ENCODE results near the gene CLK3.
A peak's percentile ranks its signal among the peaks of the same experiment; 100 is the strongest.

Gene CLK3

DNA sequence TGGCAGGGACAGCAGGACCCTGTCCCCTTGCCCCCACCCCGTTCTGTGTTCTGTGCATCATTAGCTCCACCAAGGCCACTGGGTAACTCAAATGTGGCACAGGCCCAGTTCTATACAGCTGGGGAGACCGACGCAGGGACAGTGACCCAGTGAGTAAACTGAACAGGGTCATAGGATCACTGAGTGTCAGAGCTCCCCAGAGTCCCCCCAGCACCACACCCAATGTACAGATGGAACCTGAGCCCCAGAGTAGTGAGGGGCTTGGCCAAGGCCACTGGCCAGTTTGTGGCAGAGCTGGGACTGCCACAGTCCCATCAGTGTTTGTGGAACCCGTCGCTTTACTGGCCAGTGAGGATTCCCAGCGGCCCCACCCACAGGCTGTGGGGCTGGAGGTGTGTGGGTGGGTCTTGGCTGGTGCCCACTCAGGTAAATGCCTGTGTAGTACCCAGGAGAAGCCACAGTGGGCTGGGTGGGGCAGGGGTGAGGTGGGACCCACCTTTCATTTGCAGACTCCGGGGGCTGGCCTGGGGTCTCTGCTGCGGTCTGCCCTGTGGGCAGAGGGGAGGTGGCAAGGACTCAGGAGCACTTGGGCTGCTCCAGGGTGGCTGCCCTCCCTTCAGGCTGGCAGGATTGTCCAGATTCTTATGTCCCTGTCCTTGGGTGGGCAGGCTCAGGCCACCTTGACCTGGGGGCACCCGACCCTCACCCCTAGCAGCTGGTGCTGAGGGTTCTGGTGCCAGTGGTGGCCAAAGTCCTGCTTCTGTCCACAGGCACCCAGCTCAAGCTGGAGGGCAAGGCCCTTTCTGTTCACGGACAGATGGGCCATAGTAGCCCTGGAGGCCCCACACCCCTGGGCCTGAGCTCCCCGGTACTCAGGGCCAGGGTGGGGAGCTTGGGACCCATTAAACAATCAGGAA is 11.6 kb upstream of the CLK3 start:
- DNase-seq, result no peak

DNA sequence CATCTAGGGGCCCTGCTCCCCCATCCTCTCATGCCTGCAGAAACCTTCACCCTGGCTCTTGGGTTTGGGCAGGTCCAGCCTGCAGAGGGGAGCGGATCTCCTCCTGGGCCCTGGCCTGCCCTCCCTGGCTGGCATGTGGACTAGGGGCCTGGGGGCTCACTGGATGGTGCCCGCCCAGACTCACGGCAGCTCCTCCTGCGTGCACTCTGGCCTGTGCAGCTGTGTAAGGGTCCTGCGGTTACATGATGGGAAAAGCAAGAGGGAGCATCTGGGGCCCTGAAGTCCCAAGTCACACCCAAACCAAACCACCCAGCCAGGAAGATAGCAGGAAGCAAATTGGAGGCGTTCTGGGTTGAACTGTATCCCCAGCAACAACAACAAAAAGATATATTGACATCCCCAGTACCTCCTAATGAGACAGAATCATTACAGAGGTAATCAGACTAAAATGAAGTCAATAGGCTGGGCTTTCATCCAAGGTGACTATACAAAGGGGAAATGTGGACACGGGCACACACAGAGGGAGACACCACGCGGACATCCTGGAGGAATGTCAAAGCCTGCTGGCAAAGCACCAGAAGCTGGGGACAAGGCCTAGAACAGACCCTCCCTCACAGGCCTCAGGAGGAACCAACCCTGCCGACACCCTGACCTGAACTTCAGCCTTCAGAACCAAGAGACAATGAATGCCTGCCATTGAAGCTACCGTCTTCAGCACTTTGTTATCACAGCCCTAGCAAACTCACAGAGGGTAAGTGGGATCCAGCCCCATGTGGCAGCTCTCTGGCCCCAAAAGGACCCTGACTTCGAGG is 10.4 kb upstream of the CLK3 start:
- no peak for DNase-seq

DNA sequence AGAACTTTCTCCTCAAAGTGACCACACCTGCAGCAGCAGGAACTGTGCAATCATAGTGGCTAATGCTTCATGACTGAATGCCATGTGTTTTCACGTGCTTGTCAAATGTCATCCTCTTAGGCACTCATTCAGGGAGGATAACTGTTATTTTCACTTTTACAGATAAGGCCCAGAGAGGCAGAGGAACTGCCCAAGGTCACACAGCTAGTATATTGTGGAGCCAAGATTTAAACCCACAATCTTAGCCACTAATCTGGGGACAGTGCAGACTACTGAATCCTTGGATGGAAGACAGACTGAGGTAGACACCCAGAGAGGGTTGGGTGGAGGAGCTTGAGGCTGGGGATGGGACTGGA is 9.9 kb upstream of the CLK3 start:
- no peak for DNase-seq

GRCh38 chr15:74608786-74609185 is 6.8 kb upstream of the CLK3 start:
- no peak for DNase-seq

DNA sequence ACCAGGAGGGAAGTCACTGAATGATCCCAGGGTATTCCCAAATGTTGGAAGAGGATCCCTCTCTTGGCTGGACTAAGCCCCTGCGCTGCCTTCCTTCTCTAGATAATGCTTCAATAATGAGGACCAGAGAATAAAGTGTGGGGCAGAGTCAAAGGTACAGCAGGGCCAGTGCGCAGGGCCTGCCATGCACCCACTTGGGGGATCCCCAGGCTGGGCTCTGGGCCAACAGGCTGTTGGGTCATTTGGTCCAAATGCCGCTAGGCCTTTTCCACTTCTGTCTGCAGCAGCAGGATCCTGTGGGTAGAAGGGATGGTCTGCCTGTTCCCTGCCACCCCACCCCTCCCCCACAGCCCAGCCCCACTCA is 5.7 kb upstream of the CLK3 start:
- no peak for DNase-seq

- no peak for DNase-seq
Measured at GRCh38 chr15:74610302-74610951, 5.2 kb upstream of the CLK3 start.

- no peak for DNase-seq
Measured at GRCh38 chr15:74611341-74611740, 4.3 kb upstream of the CLK3 start.

GRCh38 chr15:74611834-74612233 is 3.8 kb upstream of the CLK3 start:
- no peak for DNase-seq

DNA sequence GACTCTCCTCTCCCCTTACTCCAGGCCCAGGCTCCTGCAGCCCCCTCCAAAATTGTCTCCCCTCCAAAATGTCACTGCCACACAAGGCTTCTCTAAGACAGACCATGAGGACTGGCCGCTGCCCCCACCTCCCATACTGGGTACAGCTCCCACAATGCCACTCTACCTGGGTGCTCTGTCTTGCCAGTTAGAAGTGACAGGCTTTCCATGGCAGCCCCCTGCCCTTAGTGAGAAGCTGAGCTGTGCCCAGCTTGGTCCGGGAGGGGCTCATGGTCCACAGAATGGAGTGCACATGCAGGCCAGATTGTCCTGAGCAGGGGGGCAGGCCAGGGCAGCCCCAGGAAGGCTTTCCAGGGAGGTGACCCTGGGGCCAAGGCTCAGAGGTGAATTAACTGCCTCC is 3.0 kb upstream of the CLK3 start:
- DNase-seq, result no peak

DNA sequence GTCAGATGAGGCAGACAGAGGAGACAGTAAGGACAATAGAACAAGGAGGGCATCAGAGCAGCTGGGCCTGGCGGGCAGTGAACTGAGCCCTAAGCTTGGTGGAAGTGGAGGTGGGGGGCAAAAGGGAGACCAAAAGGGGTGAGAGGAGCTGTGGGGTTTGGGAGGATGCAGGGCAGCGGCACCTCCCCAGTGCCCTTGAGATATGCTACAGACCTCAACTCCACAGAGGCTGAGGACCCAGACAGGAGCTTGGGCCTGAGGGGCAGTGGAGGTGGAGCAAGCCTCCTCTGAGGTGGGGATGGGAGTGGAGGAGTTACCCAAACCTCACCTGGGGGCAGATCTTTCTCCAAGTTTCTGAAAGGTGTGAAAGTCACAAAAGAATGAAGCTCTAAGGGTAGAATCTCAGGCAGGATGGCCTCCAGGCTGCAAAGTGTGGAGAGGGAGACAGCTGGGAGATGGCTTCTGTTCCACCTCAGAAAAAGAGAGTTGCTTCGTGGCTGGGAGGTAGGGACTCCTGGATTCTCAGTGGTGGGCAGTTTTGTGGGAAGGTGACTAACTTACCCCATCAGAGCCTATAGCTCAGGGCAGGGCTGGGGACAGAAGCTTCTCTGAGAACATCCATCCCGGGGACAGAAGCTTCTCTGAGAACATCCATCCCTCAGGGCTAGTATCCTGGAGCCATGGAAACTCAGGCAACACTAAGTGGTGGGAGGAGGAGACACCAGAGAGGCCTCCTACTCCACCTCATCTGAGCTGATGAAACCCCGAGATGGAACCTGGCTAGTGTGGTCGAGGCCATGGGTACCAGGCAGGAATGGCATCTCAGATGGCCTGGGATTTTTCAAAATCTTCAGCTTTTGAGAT is 2.3 kb upstream of the CLK3 start:
- no peak for DNase-seq

DNA sequence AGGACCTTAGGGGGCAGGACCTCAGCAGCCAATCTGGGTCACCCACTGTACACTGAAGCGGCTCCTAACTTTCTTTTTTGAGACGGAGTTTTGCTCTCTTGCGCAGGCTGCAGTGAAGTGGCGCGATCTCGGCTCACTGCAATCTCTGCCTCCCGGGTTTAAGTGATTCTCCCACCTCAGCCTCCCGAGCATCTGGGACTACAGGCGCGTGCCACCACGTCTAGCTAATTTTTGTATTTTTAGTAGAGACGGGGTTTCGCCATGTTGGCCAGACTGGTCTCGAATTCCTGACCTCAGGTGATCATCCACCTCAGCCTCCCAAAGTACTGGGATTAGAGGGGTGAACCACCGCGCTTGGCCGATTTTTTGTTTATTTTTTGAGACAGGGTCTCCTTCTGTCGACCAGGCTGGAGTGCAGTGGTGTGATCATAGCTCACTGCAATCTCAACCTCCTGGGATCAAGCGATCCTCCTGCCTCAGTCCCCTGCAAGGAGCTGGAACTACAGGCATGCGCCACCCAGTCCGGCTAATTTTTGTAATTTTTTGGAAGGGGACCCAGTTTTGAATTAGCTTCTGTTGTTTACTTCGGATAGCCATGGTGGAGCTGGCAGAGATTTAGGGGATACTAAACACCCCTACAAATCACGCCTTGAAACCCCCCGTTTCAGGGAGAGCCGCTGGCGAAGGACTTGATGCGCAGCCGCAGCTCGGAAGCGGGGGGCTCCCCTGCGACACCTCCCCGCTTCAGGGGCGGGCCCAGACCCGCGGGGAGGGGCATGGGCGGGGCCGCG is 1.5 kb upstream of the CLK3 start:
- DNase-seq, result no peak

GRCh38 chr15:74614744-74615507 is 710 bp upstream of the CLK3 start:
- peak; percentile 92 for DNase-seq

DNA sequence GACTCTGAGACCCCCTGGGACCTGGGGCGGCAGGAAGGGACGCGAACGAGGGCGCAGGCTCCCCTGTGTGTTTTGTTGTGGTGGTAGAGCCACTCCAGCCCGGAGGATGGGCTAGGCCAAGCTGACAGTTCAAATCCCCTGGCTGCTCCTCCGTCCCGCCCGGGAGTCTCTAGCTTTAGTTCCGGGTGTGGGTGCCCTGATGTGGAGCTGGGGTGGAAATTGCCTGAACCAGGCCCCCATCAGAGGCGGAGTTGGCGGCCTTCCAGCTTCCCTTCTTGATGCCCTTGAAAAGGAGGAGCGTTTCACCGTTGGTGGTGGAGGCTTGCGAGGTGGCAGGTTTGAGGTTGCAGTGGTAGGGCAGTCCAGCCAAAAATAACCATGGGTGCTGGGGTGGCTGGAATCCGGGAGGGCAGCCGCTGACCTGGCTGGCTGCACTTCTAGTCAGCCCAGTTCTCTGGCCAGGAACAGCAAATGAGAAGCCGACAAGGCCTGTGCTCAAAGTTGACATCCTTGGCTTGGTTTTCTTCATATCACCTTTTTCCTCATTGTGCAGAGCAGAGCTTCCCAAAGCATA is 817 bp downstream of the CLK3 start:
- peak; percentile 77 for DNase-seq

GRCh38 chr15:74616996-74617395 is 1.4 kb downstream of the CLK3 start:
- DNase-seq, result no peak

DNA sequence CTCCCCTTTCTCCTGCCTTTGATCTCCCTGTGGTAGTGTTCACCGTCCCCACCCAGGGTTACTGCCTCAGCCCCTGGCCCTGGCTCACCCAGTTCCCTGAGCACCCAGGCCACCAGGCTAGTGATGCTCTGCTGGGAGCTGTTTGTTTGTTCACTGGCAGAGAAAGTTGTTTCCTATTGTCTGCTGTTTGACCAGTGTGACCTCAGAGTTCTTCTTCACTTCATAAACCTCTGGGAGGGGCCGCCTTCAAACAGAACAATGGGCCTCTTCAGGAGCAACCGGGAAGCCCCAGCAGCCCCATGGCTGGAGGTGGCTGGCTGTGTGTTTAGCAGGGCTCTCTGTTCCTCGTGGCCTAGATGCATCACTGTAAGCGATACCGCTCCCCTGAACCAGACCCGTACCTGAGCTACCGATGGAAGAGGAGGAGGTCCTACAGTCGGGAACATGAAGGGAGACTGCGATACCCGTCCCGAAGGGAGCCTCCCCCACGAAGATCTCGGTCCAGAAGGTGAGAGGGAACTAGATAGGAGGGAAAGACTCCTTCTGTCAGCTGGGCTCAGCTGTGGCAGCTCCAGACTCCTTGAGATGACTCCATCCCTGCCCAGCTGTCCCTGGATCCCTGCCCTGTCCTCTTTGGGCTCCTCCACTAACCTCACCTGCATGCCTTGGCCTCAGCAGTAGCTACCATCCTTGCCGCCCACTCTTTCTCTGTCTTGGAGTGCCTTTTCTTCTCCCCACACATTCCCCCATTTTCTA is 3.4 kb downstream of the CLK3 start:
- no peak for DNase-seq

DNA sequence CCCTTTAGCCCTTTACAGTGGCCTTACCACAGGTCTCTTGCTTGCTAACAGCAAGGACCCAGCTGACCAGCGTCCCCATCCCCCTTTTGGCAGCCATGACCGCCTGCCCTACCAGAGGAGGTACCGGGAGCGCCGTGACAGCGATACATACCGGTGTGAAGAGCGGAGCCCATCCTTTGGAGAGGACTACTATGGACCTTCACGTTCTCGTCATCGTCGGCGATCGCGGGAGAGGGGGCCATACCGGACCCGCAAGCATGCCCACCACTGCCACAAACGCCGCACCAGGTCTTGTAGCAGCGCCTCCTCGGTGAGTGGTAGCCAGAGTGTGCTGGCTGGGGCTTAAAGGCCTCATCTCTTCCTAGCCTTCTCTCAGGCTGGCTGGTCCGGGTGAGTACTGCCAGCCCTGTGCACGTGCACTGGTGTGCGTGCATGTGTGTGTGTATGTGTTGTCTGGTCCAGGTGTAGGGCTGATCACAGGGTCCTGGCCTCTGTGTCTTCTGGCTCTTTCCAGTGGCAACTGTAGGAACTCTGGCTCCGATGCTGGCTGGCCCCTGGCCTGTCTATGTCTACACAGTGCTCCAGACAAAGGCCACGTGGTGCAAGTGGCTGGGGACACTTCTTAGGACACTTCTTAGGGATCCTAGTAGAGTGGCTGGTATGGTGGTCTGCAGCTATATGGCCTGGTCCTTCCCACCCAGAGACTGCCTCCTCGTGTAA is 4.4 kb downstream of the CLK3 start:
- no peak for DNase-seq

DNA sequence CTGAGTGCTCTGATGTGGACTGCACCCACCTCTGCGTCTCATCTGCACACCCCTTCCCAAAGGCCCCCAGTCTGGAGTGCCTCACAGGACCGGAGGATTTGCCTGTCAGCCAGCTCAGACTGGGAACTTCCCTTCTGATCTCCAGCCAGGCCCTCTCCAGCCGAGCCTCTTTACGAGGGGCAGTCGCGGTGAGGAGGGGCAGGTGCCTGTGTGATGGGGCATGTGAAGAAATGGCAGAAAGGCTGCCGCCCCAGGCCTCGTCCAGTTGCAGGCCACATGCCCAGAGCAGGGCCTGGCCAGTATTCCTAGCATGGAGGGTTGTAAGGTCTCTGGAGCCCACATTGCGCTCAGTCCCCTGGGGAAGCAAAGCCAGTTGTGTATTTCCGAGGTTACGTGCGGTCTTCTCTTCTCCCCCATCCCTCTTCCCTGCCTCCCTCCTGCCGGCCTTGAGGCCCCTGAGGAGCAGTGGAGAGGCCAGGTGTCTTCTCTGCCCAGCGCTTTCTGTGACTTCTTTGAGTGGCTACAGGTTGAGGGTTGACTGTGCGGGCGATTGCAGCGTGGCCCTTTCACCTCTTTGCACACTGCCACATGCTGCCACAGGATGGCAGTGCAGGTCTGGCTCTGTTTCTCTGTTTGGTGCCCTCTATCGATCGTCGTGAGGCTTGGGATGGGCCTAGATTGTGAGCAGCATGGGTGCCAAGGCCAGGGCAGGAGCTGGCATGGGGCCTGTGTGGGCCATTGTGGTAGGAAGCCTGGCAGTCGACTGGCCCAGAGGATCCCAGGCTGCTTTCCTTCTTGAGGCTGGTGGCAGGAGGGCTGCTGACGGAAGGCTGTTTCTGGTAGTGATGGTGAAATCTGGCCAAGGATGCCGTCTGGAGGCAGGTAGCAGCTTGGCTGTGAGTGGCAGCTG is 5.3 kb downstream of the CLK3 start:
- DNase-seq, result peak; percentile 81

- no peak for DNase-seq
Measured at GRCh38 chr15:74621546-74621920, 5.9 kb downstream of the CLK3 start.

Data from activated CD8-positive, alpha-beta memory T cell treated with anti-CD3 and anti-CD28 coated beads, Interleukin-2, amount 50 U/mL, for 48 hours (primary cell).